LNCaP clone FGC (cell line): Measurements from ENCODE around the gene ENO2.

ENCODE experiments used
- DNase-seq: peaks from one replicate; pipeline ENCODE4 v3.0.0-alpha.2; 2011; ENCODE audit warnings: low read depth
- H3K4me3 ChIP-seq: 2 replicates; pipeline ENCODE4 v1.5.1; 2011; ENCODE audit warnings: mild to moderate bottlenecking, low read depth, low read length, control low read depth
- CTCF ChIP-seq: IDR thresholded peaks from 2 replicates; pipeline ENCODE4 v1.5.1; 2012; ENCODE audit warnings: mild to moderate bottlenecking; ENCODE audit not compliant: control insufficient read depth, insufficient read depth; ENCODE audit errors: extremely low read depth

ENO2 gene

GRCh38 chr12:6964605-6965025, 50.2 kb downstream of the ENO2 start:
- DNase-seq: no peak
- TF ChIP-seq CTCF: no peak
- H3K4me3 ChIP-seq: peak overlapping the region; percentile 84

- peak; percentile 93 for DNase-seq
- TF ChIP-seq CTCF: peak; percentile 91
- H3K4me3 ChIP-seq: peak overlapping the region; percentile 84
These were observed 50.8 kb downstream of the ENO2 start for GRCh38 chr12:6965026-6965661.

- no peak for TF ChIP-seq CTCF
- H3K4me3 ChIP-seq: no peak overlapping the region
- no peak for DNase-seq
These were observed 51.3 kb downstream of the ENO2 start for GRCh38 chr12:6965714-6966113.

GRCh38 chr12:6966351-6966750, 52.0 kb downstream of the ENO2 start:
- DNase-seq: no peak
- H3K4me3 ChIP-seq: no peak overlapping the region
- TF ChIP-seq CTCF: no peak

- no peak overlapping the region for H3K4me3 ChIP-seq
- no peak for DNase-seq
- no peak for TF ChIP-seq CTCF
These were observed 53.3 kb downstream of the ENO2 start for GRCh38 chr12:6967651-6968100.

- no peak overlapping the region for H3K4me3 ChIP-seq
- no peak for DNase-seq
- TF ChIP-seq CTCF: no peak
These were observed 54.0 kb downstream of the ENO2 start for GRCh38 chr12:6968426-6968825.

GRCh38 chr12:6970096-6970527, 55.7 kb downstream of the ENO2 start:
- H3K4me3 ChIP-seq: peak overlapping the region; percentile 99
- no peak for TF ChIP-seq CTCF
- no peak for DNase-seq
